Ureter (tissue), 1 donor: Measurements from ENCODE around the gene ABCC3. TPM values are rescaled to one million over a fixed set of nuclear protein-coding genes. Genes with fewer than 3 reads are reported as not detected.

ENCODE experiments used
- DNase-seq: peaks from one replicate; pipeline ENCODE4 v3.0.0-alpha.2; 2020; ENCODE audit warnings: low spot score
- total RNA-seq: library from RNA; stranded (reverse); gene quantifications from one replicate; pipeline ENCODE4 v1.2.4, GENCODE V29; 2023
- donor health status: DM: yes; HTN: yes; CAD: no.

ABCC3 gene
- total RNA-seq, 1 donor from 2014 or later: 226 TPM

- DNase-seq: no peak
These were observed 8.3 kb downstream of the ABCC3 start for GRCh38 chr17:50642722-50643656.

- DNase-seq: no peak
These were observed 11.3 kb downstream of the ABCC3 start for GRCh38 chr17:50645748-50646682.

GRCh38 chr17:50647187-50647586 is 12.5 kb downstream of the ABCC3 start:
- no peak for DNase-seq

- DNase-seq: no peak
These were observed 14.6 kb downstream of the ABCC3 start for GRCh38 chr17:50649042-50649908.

- no peak for DNase-seq
These were observed 17.0 kb downstream of the ABCC3 start for GRCh38 chr17:50651661-50652060.

GRCh38 chr17:50653738-50654137 is 19.1 kb downstream of the ABCC3 start:
- no peak for DNase-seq

DNA sequence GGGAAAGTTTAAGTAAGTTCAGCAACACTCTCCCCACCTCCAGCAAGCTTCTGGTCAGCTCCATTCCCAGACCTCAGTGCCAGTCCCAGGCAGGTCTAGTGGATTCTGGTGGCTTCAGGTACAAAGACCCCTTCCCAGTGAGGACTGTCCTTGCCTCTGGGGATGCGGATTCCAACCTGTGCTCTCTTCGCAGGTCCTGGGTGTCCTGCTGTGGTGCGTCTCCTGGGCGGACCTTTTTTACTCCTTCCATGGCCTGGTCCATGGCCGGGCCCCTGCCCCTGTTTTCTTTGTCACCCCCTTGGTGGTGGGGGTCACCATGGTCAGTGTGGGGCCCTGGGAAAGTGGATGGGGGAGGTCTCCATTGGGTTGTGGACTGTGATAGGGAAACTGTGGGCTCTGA is 21.8 kb downstream of the ABCC3 start:
- no peak for DNase-seq

DNA sequence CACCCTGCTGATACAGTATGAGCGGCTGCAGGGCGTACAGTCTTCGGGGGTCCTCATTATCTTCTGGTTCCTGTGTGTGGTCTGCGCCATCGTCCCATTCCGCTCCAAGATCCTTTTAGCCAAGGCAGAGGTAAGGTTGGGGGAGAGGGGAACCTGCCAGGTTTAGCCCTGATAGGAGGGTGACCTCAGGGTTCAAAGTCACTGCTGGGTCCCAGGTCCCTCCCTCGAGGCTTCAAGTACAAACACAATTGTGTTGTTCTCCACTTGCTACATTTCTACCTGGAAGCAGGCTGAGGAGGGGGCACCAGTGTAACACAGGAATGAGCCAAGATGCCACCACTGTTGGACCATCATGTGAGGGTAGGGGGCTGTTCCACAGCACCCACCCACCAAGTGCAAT is 22.4 kb downstream of the ABCC3 start:
- no peak for DNase-seq

GRCh38 chr17:50657627-50658026 is 22.9 kb downstream of the ABCC3 start:
- DNase-seq: no peak

- no peak for DNase-seq
These were observed 23.9 kb downstream of the ABCC3 start for GRCh38 chr17:50658616-50659015.

GRCh38 chr17:50659179-50659578 is 24.5 kb downstream of the ABCC3 start:
- DNase-seq: no peak

DNA sequence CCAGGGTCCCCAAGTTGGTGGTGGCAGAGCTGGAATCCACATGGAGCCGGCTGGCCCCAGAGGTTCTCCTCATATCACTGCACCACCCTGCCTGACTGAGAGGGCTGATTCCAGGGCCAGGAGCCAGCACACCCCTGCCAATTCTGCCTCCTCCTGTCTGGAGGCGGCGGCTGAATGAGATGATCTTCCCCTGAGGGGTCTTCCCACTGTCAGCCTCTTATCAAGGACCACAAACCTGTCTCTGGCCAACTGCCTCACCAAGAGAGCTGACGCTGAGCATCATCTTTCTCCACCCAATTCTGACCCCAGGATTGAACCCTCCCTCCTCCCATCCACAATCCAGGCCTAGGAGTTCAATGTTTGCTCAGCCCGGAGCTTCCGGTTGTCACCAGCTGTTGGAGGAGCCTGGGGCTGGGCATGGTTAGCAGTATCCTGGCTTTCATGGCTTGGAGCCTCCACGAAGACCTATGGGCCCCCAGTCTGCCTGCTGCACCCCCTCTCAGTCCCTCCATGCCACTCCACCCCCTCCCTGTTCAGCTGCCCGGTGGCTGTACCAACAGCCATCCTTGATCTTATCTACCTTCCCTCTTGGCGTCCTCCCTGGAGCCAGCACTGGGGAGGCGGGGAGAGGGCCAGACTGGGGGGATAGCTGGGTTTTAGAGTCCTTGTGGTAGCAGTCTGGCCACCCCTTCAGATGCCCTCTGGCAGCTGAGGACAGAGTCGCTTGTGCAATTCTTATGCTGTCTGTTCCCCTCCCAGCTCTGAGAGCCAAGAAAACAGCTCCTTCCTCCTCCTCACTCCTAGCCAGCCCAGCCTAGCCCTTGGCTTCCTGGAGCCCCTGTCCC is 25.6 kb downstream of the ABCC3 start:
- no peak for DNase-seq

- no peak for DNase-seq
These were observed 26.2 kb downstream of the ABCC3 start for GRCh38 chr17:50660887-50661345.

DNA sequence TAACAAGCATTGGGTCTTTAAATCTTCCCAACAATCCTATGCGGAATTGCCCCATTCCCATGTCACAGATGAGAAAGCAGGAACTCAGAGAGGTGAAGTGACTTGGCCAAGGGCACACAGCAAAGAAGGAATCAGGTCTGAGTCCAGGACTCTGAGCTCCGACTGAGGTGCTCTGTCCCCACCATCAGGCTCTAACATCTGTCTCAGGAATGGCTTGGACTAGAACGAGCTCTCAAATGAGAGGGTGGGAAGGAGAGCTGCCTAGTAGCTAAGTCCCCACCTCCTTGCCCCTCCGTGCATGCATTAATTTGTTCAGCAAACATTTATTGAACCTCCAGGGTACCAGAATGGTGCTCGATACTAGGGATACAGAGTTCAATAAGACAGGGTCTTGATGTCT is 26.7 kb downstream of the ABCC3 start:
- no peak for DNase-seq

DNA sequence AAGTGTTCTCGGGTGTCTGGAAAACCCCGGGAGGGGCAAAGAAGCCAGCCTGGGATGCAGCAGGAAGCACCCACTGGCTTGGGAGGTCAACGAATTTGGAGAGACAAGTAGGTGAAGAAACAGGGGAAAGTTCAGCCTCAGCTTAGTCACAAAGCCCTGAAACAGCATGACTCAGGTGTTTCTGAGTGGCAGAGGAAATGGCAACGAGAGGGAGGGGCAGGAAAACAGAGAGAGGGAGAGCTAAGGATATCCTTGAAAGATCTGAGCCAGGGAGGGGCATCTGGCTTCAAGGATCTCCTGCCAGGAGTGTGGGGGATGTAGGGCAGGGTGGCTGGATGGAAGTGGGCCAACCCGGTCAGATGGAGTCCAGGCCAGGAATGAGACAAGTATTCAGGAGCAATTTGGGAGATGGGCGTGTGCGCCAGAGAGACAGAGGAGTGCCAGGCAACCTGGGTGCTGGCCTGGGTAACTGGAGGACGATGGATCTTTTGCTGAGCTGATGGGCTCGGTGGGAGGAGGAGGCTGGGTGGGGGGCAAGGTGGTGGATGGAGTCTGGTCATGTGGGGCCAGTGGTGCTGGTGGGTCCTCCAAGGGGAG is 27.2 kb downstream of the ABCC3 start:
- DNase-seq: peak; percentile 74

- DNase-seq: no peak
These were observed 28.0 kb downstream of the ABCC3 start for GRCh38 chr17:50662632-50663225.

DNA sequence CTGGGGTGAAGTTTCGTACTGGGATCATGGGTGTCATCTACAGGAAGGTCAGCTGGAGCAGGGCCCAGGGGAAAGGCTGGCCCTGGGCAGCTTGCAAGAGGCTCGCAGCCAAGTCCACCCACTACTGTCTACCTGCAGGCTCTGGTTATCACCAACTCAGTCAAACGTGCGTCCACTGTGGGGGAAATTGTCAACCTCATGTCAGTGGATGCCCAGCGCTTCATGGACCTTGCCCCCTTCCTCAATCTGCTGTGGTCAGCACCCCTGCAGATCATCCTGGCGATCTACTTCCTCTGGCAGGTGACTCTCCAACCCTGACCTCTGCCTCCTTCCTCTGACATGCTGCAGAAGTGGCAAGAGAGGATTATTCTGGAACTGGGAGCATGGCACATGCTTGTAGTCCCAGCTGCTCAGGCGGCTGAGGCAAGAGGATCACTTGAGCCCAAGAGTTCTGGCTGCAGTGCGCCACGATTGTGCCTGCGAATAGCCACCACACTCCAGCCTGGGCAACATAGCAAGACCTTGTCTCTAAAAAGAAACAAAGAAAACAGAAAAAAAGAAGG is 29.2 kb downstream of the ABCC3 start:
- no peak for DNase-seq

GRCh38 chr17:50664788-50665458 is 30.2 kb downstream of the ABCC3 start:
- DNase-seq: no peak

- DNase-seq: no peak
These were observed 31.2 kb downstream of the ABCC3 start for GRCh38 chr17:50665838-50666237.
